GM19328 (cell line): ENCODE data around the gene IGF1R.

Source experiments
- ATAC-seq: cut with Tn5 transposase; IDR thresholded peaks from one replicate; pipeline ENCODE4 v1.9.1; 2021; ENCODE audit warnings: mild to moderate bottlenecking, moderate library complexity; ENCODE audit not compliant: unreplicated experiment

Gene IGF1R

GRCh38 chr15:98699591-98700424 is 51.5 kb downstream of the IGF1R start:
- ATAC-seq = no peak

GRCh38 chr15:98700519-98700918 is 52.2 kb downstream of the IGF1R start:
- no peak for ATAC-seq

- no peak for ATAC-seq
These were observed 54.9 kb downstream of the IGF1R start for GRCh38 chr15:98703126-98703685.

- no peak for ATAC-seq
These were observed 56.7 kb downstream of the IGF1R start for GRCh38 chr15:98705070-98705469.

- ATAC-seq = no peak
These were observed 58.0 kb downstream of the IGF1R start for GRCh38 chr15:98706387-98706786.

- ATAC-seq = no peak
These were observed 58.6 kb downstream of the IGF1R start for GRCh38 chr15:98706986-98707385.

GRCh38 chr15:98708037-98708590 is 59.8 kb downstream of the IGF1R start:
- no peak for ATAC-seq

GRCh38 chr15:98711810-98712209 is 63.5 kb downstream of the IGF1R start:
- no peak for ATAC-seq

- no peak for ATAC-seq
These were observed 64.7 kb downstream of the IGF1R start for GRCh38 chr15:98712845-98713584.

- ATAC-seq = no peak
These were observed 65.3 kb downstream of the IGF1R start for GRCh38 chr15:98713585-98714001.

- ATAC-seq = no peak
These were observed 66.6 kb downstream of the IGF1R start for GRCh38 chr15:98714922-98715321.

GRCh38 chr15:98715401-98715800 is 67.1 kb downstream of the IGF1R start:
- ATAC-seq = no peak

GRCh38 chr15:98715890-98716443 is 67.6 kb downstream of the IGF1R start:
- no peak for ATAC-seq

- no peak for ATAC-seq
These were observed 69.0 kb downstream of the IGF1R start for GRCh38 chr15:98717371-98717770.

- ATAC-seq = no peak
These were observed 69.6 kb downstream of the IGF1R start for GRCh38 chr15:98717942-98718341.

GRCh38 chr15:98718426-98719136 is 70.2 kb downstream of the IGF1R start:
- ATAC-seq = no peak

GRCh38 chr15:98719137-98719740 is 70.9 kb downstream of the IGF1R start:
- no peak for ATAC-seq

- ATAC-seq = no peak
These were observed 71.7 kb downstream of the IGF1R start for GRCh38 chr15:98720031-98720430.

- no peak for ATAC-seq
These were observed 72.5 kb downstream of the IGF1R start for GRCh38 chr15:98720577-98721565.
